Measurements from ENCODE around the gene ITK.

DNA sequence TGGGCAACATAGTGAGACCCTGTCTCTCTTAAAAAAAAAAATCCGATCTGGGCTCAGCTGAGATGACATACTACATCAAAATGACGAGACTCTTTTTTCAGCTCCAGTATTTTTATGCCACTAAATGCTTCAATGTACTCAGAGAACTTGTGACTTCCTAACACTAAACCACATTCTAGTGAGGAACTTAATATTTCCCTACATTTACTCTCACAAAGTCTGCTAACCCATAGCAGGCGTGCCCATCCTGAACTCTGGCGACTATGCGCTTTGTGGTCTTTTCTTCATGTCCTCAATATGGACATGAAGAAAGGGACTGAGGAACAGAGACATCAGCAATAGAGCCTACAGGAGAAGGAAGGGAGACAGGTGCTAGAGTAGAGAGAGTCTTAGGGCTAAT lies 41.3 kb downstream of the ITK start:
- TF ChIP-seq, protein P1, sequence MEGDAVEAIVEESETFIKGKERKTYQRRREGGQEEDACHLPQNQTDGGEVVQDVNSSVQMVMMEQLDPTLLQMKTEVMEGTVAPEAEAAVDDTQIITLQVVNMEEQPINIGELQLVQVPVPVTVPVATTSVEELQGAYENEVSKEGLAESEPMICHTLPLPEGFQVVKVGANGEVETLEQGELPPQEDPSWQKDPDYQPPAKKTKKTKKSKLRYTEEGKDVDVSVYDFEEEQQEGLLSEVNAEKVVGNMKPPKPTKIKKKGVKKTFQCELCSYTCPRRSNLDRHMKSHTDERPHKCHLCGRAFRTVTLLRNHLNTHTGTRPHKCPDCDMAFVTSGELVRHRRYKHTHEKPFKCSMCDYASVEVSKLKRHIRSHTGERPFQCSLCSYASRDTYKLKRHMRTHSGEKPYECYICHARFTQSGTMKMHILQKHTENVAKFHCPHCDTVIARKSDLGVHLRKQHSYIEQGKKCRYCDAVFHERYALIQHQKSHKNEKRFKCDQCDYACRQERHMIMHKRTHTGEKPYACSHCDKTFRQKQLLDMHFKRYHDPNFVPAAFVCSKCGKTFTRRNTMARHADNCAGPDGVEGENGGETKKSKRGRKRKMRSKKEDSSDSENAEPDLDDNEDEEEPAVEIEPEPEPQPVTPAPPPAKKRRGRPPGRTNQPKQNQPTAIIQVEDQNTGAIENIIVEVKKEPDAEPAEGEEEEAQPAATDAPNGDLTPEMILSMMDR (IDR thresholded peaks at IDR 0.05): no peak
- no peak for TF ChIP-seq POLR2AphosphoS5 (IDR thresholded peaks at IDR 0.05)

All from breast epithelium (tissue), 3 donors.